GM12878 (cell line): Measurements from ENCODE around the gene DUS1L. TPM values are rescaled to one million over a fixed set of nuclear protein-coding genes. Genes with fewer than 3 reads are reported as not detected.

ENCODE experiments used
- ATAC-seq: fragments of 200-7000 bp; cut with Tn5 transposase; 3 replicates; pipeline ENCODE4 v1.9.1; 2020; ENCODE audit warnings: mild to moderate bottlenecking, moderate library complexity
- BruUV-seq: library from RNA; stranded (reverse); fragments of 400-500 nt; replicated peaks from 2 replicates; lab custom pipeline; 2021; lab: Mats Ljungman, UMichigan
- CTCF ChIA-PET: fragments of 300-600 bp; sonication (Branson Sonifier 250); formaldehyde crosslinking; extraction: SDS; loops from one replicate; lab custom pipeline; 2021; ENCODE audit warnings: inconsistent platforms; lab: Yijun Ruan, JAX
- POLR2A ChIA-PET: fragments of 350-600 bp; formaldehyde crosslinking; extraction: SDS; loops from one replicate; lab custom pipeline; 2021; ENCODE audit warnings: inconsistent platforms; lab: Charles Lee
- RAD21 ChIA-PET: fragments of 300-600 bp; sonication (Branson Sonifier 250); formaldehyde crosslinking; loops from one replicate; lab custom pipeline; 2023; ENCODE audit warnings: antibody characterized with exemption; ENCODE audit not compliant: unreplicated experiment; lab: Charles Lee
- SMC1A ChIA-PET: fragments of 300-600 bp; sonication (Branson Sonifier 250); formaldehyde crosslinking; loops from one replicate; lab custom pipeline; 2023; ENCODE audit not compliant: unreplicated experiment, uncharacterized antibody; lab: Charles Lee
- DNase-seq: peaks from one replicate; pipeline ENCODE4 v3.0.0-alpha.2; 2011; ENCODE audit warnings: low read depth, low spot score
- FAIRE-seq: peaks from 3 replicates; lab custom pipeline; 2011; peaks lifted over from hg19 to GRCh38; lab: Jason Lieb, UNC
- H2AFZ ChIP-seq: 2 replicates; pipeline ENCODE4 v1.6.0; 2011; ENCODE audit warnings: low read depth, low read length, control low read depth; ENCODE audit not compliant: control insufficient read depth
- H3K27ac ChIP-seq: 2 replicates; pipeline ENCODE4 v1.5.1; 2011; ENCODE audit warnings: control low read depth; ENCODE audit not compliant: control insufficient read depth, insufficient read depth
- H3K27me3 ChIP-seq, 2 experiments: replicated peaks in 1 of 2; 2 replicates each; pipeline versions ENCODE4 v1.6.0 to v1.6.1; 2011; ENCODE audit warnings: low read length in 1 of 2; ENCODE audit not compliant: control insufficient read depth in 2 of 2, insufficient read depth in 2 of 2
- H3K36me3 ChIP-seq, 2 experiments: 2 replicates each; pipeline ENCODE4 v1.5.1; 2011; ENCODE audit warnings: low read length in 1 of 2; ENCODE audit not compliant: control insufficient read depth in 2 of 2, insufficient read depth in 2 of 2
- H3K4me1 ChIP-seq: 2 replicates; pipeline ENCODE4 v1.6.1; 2011; ENCODE audit warnings: mild to moderate bottlenecking, low read length, moderate library complexity, mixed read lengths; ENCODE audit not compliant: control insufficient read depth, insufficient read depth
- H3K4me2 ChIP-seq: 2 replicates; pipeline ENCODE4 v1.6.0; 2011; ENCODE audit warnings: control low read depth; ENCODE audit not compliant: control insufficient read depth, insufficient read depth
- H3K4me3 ChIP-seq: fragments of 200-600 bp; sonication (generic); 2 replicates; pipeline ENCODE4 v1.5.1; 2016
- H3K79me2 ChIP-seq: 2 replicates; pipeline ENCODE4 v1.6.0; 2011; ENCODE audit warnings: low read length; ENCODE audit not compliant: control insufficient read depth, insufficient read depth
- H3K9ac ChIP-seq: 2 replicates; pipeline ENCODE4 v1.8.0; 2011; ENCODE audit warnings: low read length, control low read depth, mixed read lengths; ENCODE audit not compliant: control insufficient read depth, insufficient read depth
- H3K9me3 ChIP-seq: replicated peaks from 3 replicates; pipeline ENCODE4 v1.5.1; 2011; ENCODE audit warnings: mild to moderate bottlenecking, low read length; ENCODE audit not compliant: control insufficient read depth, insufficient read depth
- H4K20me1 ChIP-seq: 2 replicates; pipeline ENCODE4 v1.6.0; 2011; ENCODE audit not compliant: control insufficient read depth, insufficient read depth
- CHD2 ChIP-seq: IDR thresholded peaks from 2 replicates; pipeline ENCODE4 v1.6.1; 2011; ENCODE audit warnings: low read depth, low read length, improper control_type of control experiment, borderline replicate concordance
- MEF2B ChIP-seq: fragments of 450-650 bp; IDR thresholded peaks from 2 replicates; pipeline ENCODE4 v1.6.1; 2018; ENCODE audit warnings: mild to moderate bottlenecking, moderate library complexity; ENCODE audit not compliant: partially characterized antibody, poor library complexity, severe bottlenecking
- SIN3A ChIP-seq: IDR thresholded peaks from 2 replicates; pipeline ENCODE4 v1.6.1; 2012; ENCODE audit warnings: low read depth, low read length, improper control_type of control experiment
- TAF1 ChIP-seq: IDR thresholded peaks from 2 replicates; pipeline ENCODE4 v1.6.1; 2011; ENCODE audit warnings: mild to moderate bottlenecking, low read depth, low read length, borderline replicate concordance
- WGBS: methylation state at CpG from one replicate; pipeline ENCODE4 v1.1.6; 2016; ENCODE audit warnings: low lambda C conversion rate; ENCODE audit not compliant: insufficient replicate concordance, insufficient coverage; ENCODE audit errors: missing lambda C conversion rate; 5-methylcytosine and 5-hydroxymethylcytosine counted together
- in situ Hi-C: fragments of 300-500 bp; cut with MboI; formaldehyde crosslinking; loops from 9 replicates; pipeline ENCODE4 v1.14.3; 2018; ENCODE audit warnings: mixed read lengths
- intact Hi-C: fragments of 100-400 bp; cut with micrococcal nuclease; formaldehyde crosslinking; loops from one replicate; pipeline ENCODE4 v1.14.2; 2022; ENCODE audit not compliant: unreplicated experiment
- polyA plus RNA-seq, 11 experiments: library from polyadenylated mRNA; depleted of rRNA in 4 of 11; unstranded in 6 of 11; stranded (reverse) in 5 of 11; fragments of >200 nt; fragmentation: Nextera tagmentation in 4 of 11; fragmentation: Illumina TruSeq in 1 of 11; extraction: Ambion mirVana in 4 of 11; extraction: Trizol in 1 of 11; gene quantifications; 1 replicate in 1 of 11; 2 replicates in 10 of 11; pipeline versions ENCODE4 v1.2.1 to v1.2.3, GENCODE V29; 2011 to 2016; ENCODE audit warnings: inconsistent platforms in 2 of 11, missing spikeins in 2 of 11, low read depth in 1 of 11
- total RNA-seq, 4 experiments: library from RNA; depleted of rRNA in 3 of 4; stranded (reverse); fragments of >200 nt in 3 of 4; fragmentation: Illumina TruSeq in 1 of 4; extraction: Trizol in 1 of 4; gene quantifications; 2 replicates each; pipeline versions ENCODE4 v1.2.1 to v1.2.3, GENCODE V29; 2013 to 2021
- TF ChIP-seq, protein P1 (sequence below): fragments of 450-650 bp; conservative IDR thresholded peaks from 2 replicates; pipeline ENCODE4 v1.6.1; 2017; ENCODE audit warnings: mild to moderate bottlenecking, moderate library complexity

DUS1L gene
- total and polyA plus RNA-seq, 10 of the 15 experiments (the other 5 are each of a cell fraction or from before 2014, with no cell fraction given) = 6.1 to 157 (median 44.5) TPM

DNA sequence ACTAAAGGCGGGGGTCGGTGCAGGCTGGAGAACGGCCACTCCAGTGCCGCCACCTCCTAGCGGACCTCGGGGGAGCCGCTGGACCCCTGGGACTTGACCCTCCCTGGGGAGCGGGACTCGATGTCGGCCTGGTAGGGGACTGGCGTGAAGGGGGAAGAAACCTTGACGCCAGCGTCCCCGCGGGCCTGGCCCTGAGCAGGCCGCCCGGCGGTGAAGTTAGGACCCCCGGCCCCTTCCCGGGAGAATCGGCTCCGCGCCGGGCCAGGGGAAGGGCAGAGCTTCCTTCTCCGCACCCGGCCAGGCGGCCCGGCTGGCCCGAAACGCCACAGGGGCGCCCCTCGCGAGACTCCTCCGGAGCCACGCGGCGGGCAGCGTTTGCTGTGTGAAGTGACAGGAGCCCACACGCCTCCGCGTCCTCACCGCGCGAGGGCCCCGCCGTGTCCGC, 389 bp downstream of the DUS1L start:
- POLR2A ChIA-PET = interaction anchor here (0.8 kb wide), 1 partner anchor 31 kb away, joined by 3 read pairs; no protein-coding TSS in a partner anchor
- DNase-seq = no peak

More for the DNA sequence above, 389 bp downstream of the DUS1L start:
- intact Hi-C loops (no loop called here), in situ Hi-C loops (no loop called here)
- RAD21 ChIA-PET = no interaction called here
- peaks cover 20% of the 10 kb centered on the region for H3K79me2 ChIP-seq
- TF ChIP-seq TAF1 = no peak
- TF ChIP-seq CHD2 = no peak
- TF ChIP-seq SIN3A = peak; percentile 40; the same call in 1 of the 2 replicates
- peak; percentile 37 for TF ChIP-seq MEF2B
- TF ChIP-seq, protein P1, sequence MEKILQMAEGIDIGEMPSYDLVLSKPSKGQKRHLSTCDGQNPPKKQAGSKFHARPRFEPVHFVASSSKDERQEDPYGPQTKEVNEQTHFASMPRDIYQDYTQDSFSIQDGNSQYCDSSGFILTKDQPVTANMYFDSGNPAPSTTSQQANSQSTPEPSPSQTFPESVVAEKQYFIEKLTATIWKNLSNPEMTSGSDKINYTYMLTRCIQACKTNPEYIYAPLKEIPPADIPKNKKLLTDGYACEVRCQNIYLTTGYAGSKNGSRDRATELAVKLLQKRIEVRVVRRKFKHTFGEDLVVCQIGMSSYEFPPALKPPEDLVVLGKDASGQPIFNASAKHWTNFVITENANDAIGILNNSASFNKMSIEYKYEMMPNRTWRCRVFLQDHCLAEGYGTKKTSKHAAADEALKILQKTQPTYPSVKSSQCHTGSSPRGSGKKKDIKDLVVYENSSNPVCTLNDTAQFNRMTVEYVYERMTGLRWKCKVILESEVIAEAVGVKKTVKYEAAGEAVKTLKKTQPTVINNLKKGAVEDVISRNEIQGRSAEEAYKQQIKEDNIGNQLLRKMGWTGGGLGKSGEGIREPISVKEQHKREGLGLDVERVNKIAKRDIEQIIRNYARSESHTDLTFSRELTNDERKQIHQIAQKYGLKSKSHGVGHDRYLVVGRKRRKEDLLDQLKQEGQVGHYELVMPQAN = 0 out of 2 replicates have a peak, but pooled peaks have one; percentile 49
- SMC1A ChIA-PET = interaction anchor here (2.2 kb wide), 1 partner anchor 28 kb away, joined by 5 read pairs; the partner anchor contains the start of gene DCXR
- H3K4me3 ChIP-seq = peak overlapping the region; percentile 90
- H3K27ac ChIP-seq = peak overlapping the region; percentile 65
- WGBS = 1% methylated on average over 34 of the region's 47 CpGs
- H3K4me2 ChIP-seq = peak overlapping the region; percentile 82
- no peaks in the 10 kb centered on the region for H3K27me3 ChIP-seq
- FAIRE-seq = no peak
- peak overlapping the region; percentile 90 for H3K9ac ChIP-seq
- CTCF ChIA-PET = interaction anchor here (0.7 kb wide), 1 partner anchor 35 kb away, joined by 4 read pairs; no protein-coding TSS in a partner anchor
- H3K36me3 ChIP-seq = peaks cover 3 to 9% of the 10 kb centered on the region in 2 experiments; a peak in 3 of 4 replicates
- peak overlapping the region; percentile 34; the same call in 1 of the 2 replicates for H2AFZ ChIP-seq
- H3K9me3 ChIP-seq = no peaks in the 10 kb centered on the region
- no peaks in the 10 kb centered on the region for H4K20me1 ChIP-seq
- ATAC-seq = peak; percentile 49
- H3K4me1 ChIP-seq = peaks cover 8% of the 10 kb centered on the region
- BruUV-seq = no TSS peak
